Measurements from ENCODE around the gene SYTL2.

The SYTL2 gene

GRCh38 chr11:85827748-85828639 is 17.1 kb upstream of the SYTL2 start:
- H3K9me3 ChIP-seq (ENCODE audit: control insufficient read depth in 1 of 2, low read length in 2 of 2), result no peaks in the 10 kb centered on the region
- no peaks in the 10 kb centered on the region for H3K27me3 ChIP-seq (ENCODE audit: control insufficient read depth in 1 of 2, insufficient read depth in 2 of 2, low read length in 2 of 2)
- H3K4me1 ChIP-seq (ENCODE audit: control insufficient read depth in 1 of 2, insufficient read depth in 2 of 2, low read length in 2 of 2), result peaks cover 20 to 38% of the 10 kb centered on the region in 2 donors
- no peak overlapping the region for H3K9ac ChIP-seq (ENCODE audit: low read depth in 1 of 2, low read length in 2 of 2)
- H3K27ac ChIP-seq (ENCODE audit: low read depth, low read length), result no peak overlapping the region
- H3K4me3 ChIP-seq (ENCODE audit: low read depth in 1 of 2, low read length in 2 of 2), result no peak overlapping the region
- H3K36me3 ChIP-seq (ENCODE audit: control insufficient read depth in 1 of 2, insufficient read depth in 2 of 2, low read length in 2 of 2), result no peaks in the 10 kb centered on the region

GRCh38 chr11:85826116-85826855 is 15.3 kb upstream of the SYTL2 start:
- Histone ChIP-seq H3K9me3 (ENCODE audit: control insufficient read depth in 1 of 2, low read length in 2 of 2) (no peaks in the 10 kb centered on the region), H3K27me3 (ENCODE audit: control insufficient read depth in 1 of 2, insufficient read depth in 2 of 2, low read length in 2 of 2) (no peaks in the 10 kb centered on the region), H3K36me3 (ENCODE audit: control insufficient read depth in 1 of 2, insufficient read depth in 2 of 2, low read length in 2 of 2) (no peaks in the 10 kb centered on the region), H3K27ac (ENCODE audit: low read depth, low read length) (no peak overlapping the region), H3K9ac (ENCODE audit: low read depth in 1 of 2, low read length in 2 of 2) (no peak overlapping the region), H3K4me1 (ENCODE audit: control insufficient read depth in 1 of 2, insufficient read depth in 2 of 2, low read length in 2 of 2) (peaks cover 20 to 48% of the 10 kb centered on the region in 2 donors), H3K4me3 (ENCODE audit: low read depth in 1 of 2, low read length in 2 of 2) (no peak overlapping the region)

- H3K36me3 ChIP-seq (ENCODE audit: control insufficient read depth in 1 of 2, insufficient read depth in 2 of 2, low read length in 2 of 2), result no peaks in the 10 kb centered on the region
These were observed 14.7 kb upstream of the SYTL2 start for GRCh38 chr11:85825616-85826015.

GRCh38 chr11:85823816-85824215 is 12.9 kb upstream of the SYTL2 start:
- Histone ChIP-seq H3K4me3 (ENCODE audit: low read depth in 1 of 2, low read length in 2 of 2) (no peak overlapping the region), H3K9ac (ENCODE audit: low read depth in 1 of 2, low read length in 2 of 2) (no peak overlapping the region), H3K27ac (ENCODE audit: low read depth, low read length) (no peak overlapping the region), H3K9me3 (ENCODE audit: control insufficient read depth in 1 of 2, low read length in 2 of 2) (no peaks in the 10 kb centered on the region), H3K27me3 (ENCODE audit: control insufficient read depth in 1 of 2, insufficient read depth in 2 of 2, low read length in 2 of 2) (no peaks in the 10 kb centered on the region), H3K36me3 (ENCODE audit: control insufficient read depth in 1 of 2, insufficient read depth in 2 of 2, low read length in 2 of 2) (no peaks in the 10 kb centered on the region), H3K4me1 (ENCODE audit: control insufficient read depth in 1 of 2, insufficient read depth in 2 of 2, low read length in 2 of 2) (peaks cover 20 to 40% of the 10 kb centered on the region in 2 donors)

More at GRCh38 chr11:85825616-85826015, 14.7 kb upstream of the SYTL2 start:
- H3K4me3 ChIP-seq (ENCODE audit: low read depth in 1 of 2, low read length in 2 of 2), result no peak overlapping the region
- H3K27me3 ChIP-seq (ENCODE audit: control insufficient read depth in 1 of 2, insufficient read depth in 2 of 2, low read length in 2 of 2), result no peaks in the 10 kb centered on the region
- no peaks in the 10 kb centered on the region for H3K9me3 ChIP-seq (ENCODE audit: control insufficient read depth in 1 of 2, low read length in 2 of 2)
- H3K9ac ChIP-seq (ENCODE audit: low read depth in 1 of 2, low read length in 2 of 2), result no peak overlapping the region
- H3K4me1 ChIP-seq (ENCODE audit: control insufficient read depth in 1 of 2, insufficient read depth in 2 of 2, low read length in 2 of 2), result peaks cover 20 to 42% of the 10 kb centered on the region in 2 donors
- no peak overlapping the region for H3K27ac ChIP-seq (ENCODE audit: low read depth, low read length)

- Histone ChIP-seq H3K9me3 (ENCODE audit: control insufficient read depth in 1 of 2, low read length in 2 of 2) (no peaks in the 10 kb centered on the region), H3K9ac (ENCODE audit: low read depth in 1 of 2, low read length in 2 of 2) (no peak overlapping the region), H3K27ac (ENCODE audit: low read depth, low read length) (no peak overlapping the region), H3K36me3 (ENCODE audit: control insufficient read depth in 1 of 2, insufficient read depth in 2 of 2, low read length in 2 of 2) (no peaks in the 10 kb centered on the region), H3K4me1 (ENCODE audit: control insufficient read depth in 1 of 2, insufficient read depth in 2 of 2, low read length in 2 of 2) (peaks cover 12 to 30% of the 10 kb centered on the region in 2 donors), H3K27me3 (ENCODE audit: control insufficient read depth in 1 of 2, insufficient read depth in 2 of 2, low read length in 2 of 2) (no peaks in the 10 kb centered on the region), H3K4me3 (ENCODE audit: low read depth in 1 of 2, low read length in 2 of 2) (no peak overlapping the region)
These were observed 11.9 kb upstream of the SYTL2 start for GRCh38 chr11:85822814-85823213.

GRCh38 chr11:85821636-85822035 is 10.7 kb upstream of the SYTL2 start:
- H3K27ac ChIP-seq (ENCODE audit: low read depth, low read length), result no peak overlapping the region

GRCh38 chr11:85819441-85819840 is 8.5 kb upstream of the SYTL2 start:
- Histone ChIP-seq H3K27ac (ENCODE audit: low read depth, low read length) (no peak overlapping the region), H3K36me3 (ENCODE audit: control insufficient read depth in 1 of 2, insufficient read depth in 2 of 2, low read length in 2 of 2) (no peaks in the 10 kb centered on the region), H3K4me1 (ENCODE audit: control insufficient read depth in 1 of 2, insufficient read depth in 2 of 2, low read length in 2 of 2) (peaks cover 2 to 17% of the 10 kb centered on the region in 2 donors), H3K9ac (ENCODE audit: low read depth in 1 of 2, low read length in 2 of 2) (no peak overlapping the region), H3K9me3 (ENCODE audit: control insufficient read depth in 1 of 2, low read length in 2 of 2) (no peaks in the 10 kb centered on the region), H3K27me3 (ENCODE audit: control insufficient read depth in 1 of 2, insufficient read depth in 2 of 2, low read length in 2 of 2) (no peaks in the 10 kb centered on the region), H3K4me3 (ENCODE audit: low read depth in 1 of 2, low read length in 2 of 2) (no peak overlapping the region)

More at GRCh38 chr11:85821636-85822035, 10.7 kb upstream of the SYTL2 start:
- no peak overlapping the region for H3K4me3 ChIP-seq (ENCODE audit: low read depth in 1 of 2, low read length in 2 of 2)
- no peaks in the 10 kb centered on the region for H3K9me3 ChIP-seq (ENCODE audit: control insufficient read depth in 1 of 2, low read length in 2 of 2)
- H3K27me3 ChIP-seq (ENCODE audit: control insufficient read depth in 1 of 2, insufficient read depth in 2 of 2, low read length in 2 of 2), result no peaks in the 10 kb centered on the region
- no peak overlapping the region for H3K9ac ChIP-seq (ENCODE audit: low read depth in 1 of 2, low read length in 2 of 2)
- no peaks in the 10 kb centered on the region for H3K36me3 ChIP-seq (ENCODE audit: control insufficient read depth in 1 of 2, insufficient read depth in 2 of 2, low read length in 2 of 2)
- H3K4me1 ChIP-seq (ENCODE audit: control insufficient read depth in 1 of 2, insufficient read depth in 2 of 2, low read length in 2 of 2), result peaks cover 10 to 19% of the 10 kb centered on the region in 2 donors

GRCh38 chr11:85815186-85815931 is 4.4 kb upstream of the SYTL2 start:
- no peak overlapping the region for H3K9ac ChIP-seq (ENCODE audit: low read depth in 1 of 2, low read length in 2 of 2)
- H3K9me3 ChIP-seq (ENCODE audit: control insufficient read depth in 1 of 2, low read length in 2 of 2), result no peaks in the 10 kb centered on the region
- no peaks in the 10 kb centered on the region for H3K36me3 ChIP-seq (ENCODE audit: control insufficient read depth in 1 of 2, insufficient read depth in 2 of 2, low read length in 2 of 2)
- H3K4me3 ChIP-seq (ENCODE audit: low read depth in 1 of 2, low read length in 2 of 2), result no peak overlapping the region
- no peak overlapping the region for H3K27ac ChIP-seq (ENCODE audit: low read depth, low read length)
- H3K4me1 ChIP-seq (ENCODE audit: control insufficient read depth in 1 of 2, insufficient read depth in 2 of 2, low read length in 2 of 2), result peaks cover 21 to 25% of the 10 kb centered on the region in 2 donors
- no peaks in the 10 kb centered on the region for H3K27me3 ChIP-seq (ENCODE audit: control insufficient read depth in 1 of 2, insufficient read depth in 2 of 2, low read length in 2 of 2)

GRCh38 chr11:85813721-85814120 is 2.8 kb upstream of the SYTL2 start:
- Histone ChIP-seq H3K4me3 (ENCODE audit: low read depth in 1 of 2, low read length in 2 of 2) (no peak overlapping the region), H3K27me3 (ENCODE audit: control insufficient read depth in 1 of 2, insufficient read depth in 2 of 2, low read length in 2 of 2) (no peaks in the 10 kb centered on the region), H3K9ac (ENCODE audit: low read depth in 1 of 2, low read length in 2 of 2) (no peak overlapping the region), H3K27ac (ENCODE audit: low read depth, low read length) (no peak overlapping the region), H3K36me3 (ENCODE audit: control insufficient read depth in 1 of 2, insufficient read depth in 2 of 2, low read length in 2 of 2) (no peaks in the 10 kb centered on the region), H3K9me3 (ENCODE audit: control insufficient read depth in 1 of 2, low read length in 2 of 2) (no peaks in the 10 kb centered on the region), H3K4me1 (ENCODE audit: control insufficient read depth in 1 of 2, insufficient read depth in 2 of 2, low read length in 2 of 2) (peaks cover 35 to 40% of the 10 kb centered on the region in 2 donors)
